SK-N-MC (cell line): ENCODE measurements around the gene PCDHA1.

ENCODE experiments used
- EZH2 ChIP-seq: fragments of 200-600 bp; sonication (generic); IDR thresholded peaks from one replicate; pipeline ENCODE4 v1.6.1; 2017; ENCODE audit warnings: antibody characterized with exemption
- FOXP2 ChIP-seq: optimal IDR thresholded peaks from 2 replicates; pipeline ENCODE3; 2011; ENCODE audit warnings: mild to moderate bottlenecking, moderate library complexity; ENCODE audit not compliant: insufficient read depth; ENCODE audit errors: extremely low read length, control extremely low read depth
- POLR2AphosphoS5 ChIP-seq: IDR thresholded peaks from 2 replicates; pipeline ENCODE4 v1.6.1; 2012; ENCODE audit warnings: mild to moderate bottlenecking, low read depth, low read length, borderline replicate concordance

- no peak for TF ChIP-seq POLR2AphosphoS5
- TF ChIP-seq EZH2 = no peak
- TF ChIP-seq FOXP2 = no peak
Measured at GRCh38 chr5:141010047-141010793, 224.3 kb downstream of the PCDHA1 start.
